Measurements from ENCODE around the gene VPS13C. TPM values are rescaled to one million over a fixed set of nuclear protein-coding genes. Genes with fewer than 3 reads are reported as not detected.

The VPS13C gene
- total RNA-seq, 1 experiment from 2014 or later = 13.0 TPM

DNA sequence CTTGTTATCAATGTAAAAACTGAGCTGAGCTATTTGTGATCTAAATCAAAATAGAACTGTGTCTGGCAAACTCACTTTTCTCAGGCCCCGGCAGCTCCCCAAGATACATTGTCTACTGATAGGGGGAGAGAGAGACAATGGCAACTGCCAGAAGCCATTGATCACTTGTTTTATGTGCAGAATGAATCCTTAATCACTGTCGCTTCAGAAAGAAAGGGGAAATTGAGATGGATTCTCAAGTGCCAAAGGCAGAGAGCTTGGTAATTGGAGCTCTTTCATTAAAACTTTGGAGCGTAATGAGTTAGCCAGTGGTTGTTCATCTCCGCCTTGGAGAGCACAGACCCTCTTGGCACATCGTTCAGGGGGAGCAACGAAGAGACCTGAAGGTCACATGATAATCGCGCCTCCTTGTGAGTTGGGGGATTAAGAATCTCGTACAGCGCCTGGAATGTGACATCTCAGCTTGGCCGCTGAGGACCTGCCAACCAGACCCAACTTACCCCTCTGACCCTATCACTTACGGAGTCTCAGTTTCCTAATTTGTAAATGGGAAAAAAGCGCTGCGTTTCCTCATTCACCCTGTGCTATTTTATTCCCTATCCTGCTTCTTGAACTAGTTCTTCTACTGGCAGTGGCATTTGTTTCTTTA, 252.8 kb downstream of the VPS13C start:
- Histone ChIP-seq H3K27me3 (no peaks in the 10 kb centered on the region), H3K4me3 (no peak overlapping the region)
- no peak for DNase-seq

More for the DNA sequence above, 252.8 kb downstream of the VPS13C start:
- no peaks in the 10 kb centered on the region for H3K9me3 ChIP-seq
- H3K36me3 ChIP-seq = no peaks in the 10 kb centered on the region

Other genes starting within 250 kb of the VPS13C start
- not detected in 2 replicates for gene C2CD4A, start 6.5 kb upstream of the VPS13C start, total RNA-seq (2014; rRNA removed; shearing (Covaris generic); ENCODE audit: low replicate concordance)
- gene C2CD4B, start 104.8 kb upstream of the VPS13C start, total RNA-seq (2014; rRNA removed; shearing (Covaris generic); ENCODE audit: low replicate concordance) = not detected in 2 replicates